IMR-90 (cell line): ENCODE results near the gene PPP1R14C. TPM values are rescaled to one million over a fixed set of nuclear protein-coding genes. Genes with fewer than 3 reads are reported as not detected.

Experiments used
- ATAC-seq: fragments of 200-7000 bp; cut with Tn5 transposase; 2 replicates; pipeline ENCODE4 v1.9.1; 2020; ENCODE audit warnings: low read depth, mild to moderate bottlenecking, moderate library complexity
- BruUV-seq: library from RNA; stranded (reverse); fragments of 400-500 nt; replicated peaks from 2 replicates; lab custom pipeline; 2021; lab: Mats Ljungman, UMichigan
- CTCF ChIA-PET: fragments of 300-600 bp; formaldehyde crosslinking; extraction: SDS; loops from one replicate; lab custom pipeline; 2021; ENCODE audit warnings: antibody characterized with exemption; lab: Yijun Ruan, JAX
- POLR2A ChIA-PET: fragments of 300-600 bp; sonication (Branson Sonifier 250); formaldehyde crosslinking; loops from one replicate; lab custom pipeline; 2022; ENCODE audit warnings: antibody characterized with exemption; ENCODE audit not compliant: unreplicated experiment; lab: Charles Lee
- DNase-seq: peaks from one replicate; pipeline ENCODE4 v3.0.0; 2013
- H2AFZ ChIP-seq: replicated peaks from 2 replicates; pipeline ENCODE3; 2013; ENCODE audit warnings: low read length, mild to moderate bottlenecking; ENCODE audit not compliant: poor library complexity
- H2AK5ac ChIP-seq: 2 replicates; pipeline ENCODE4 v1.6.1; 2013; ENCODE audit warnings: low read depth, low read length, inconsistent platforms
- H2AK9ac ChIP-seq: replicated peaks from 2 replicates; pipeline ENCODE3; 2013; ENCODE audit warnings: mild to moderate bottlenecking, low read depth, low read length, moderate library complexity; ENCODE audit not compliant: poor library complexity
- H2BK120ac ChIP-seq: 2 replicates; pipeline ENCODE4 v1.6.1; 2013; ENCODE audit warnings: low read depth, low read length, inconsistent platforms
- H2BK15ac ChIP-seq: 3 replicates; pipeline ENCODE4 v1.6.1; 2013; ENCODE audit warnings: low read depth, low read length, inconsistent platforms
- H2BK20ac ChIP-seq: 2 replicates; pipeline ENCODE4 v1.6.1; 2013; ENCODE audit warnings: low read depth, mild to moderate bottlenecking, inconsistent platforms, low read length, moderate library complexity
- H2BK5ac ChIP-seq: 2 replicates; pipeline ENCODE4 v1.6.1; 2013; ENCODE audit warnings: mild to moderate bottlenecking, low read depth, low read length, inconsistent platforms; ENCODE audit not compliant: poor library complexity, severe bottlenecking
- H3K14ac ChIP-seq: replicated peaks from 2 replicates; pipeline ENCODE4 v1.6.1; 2013; ENCODE audit warnings: low read depth, low read length, inconsistent platforms
- H3K18ac ChIP-seq: 2 replicates; pipeline ENCODE4 v1.6.1; 2013; ENCODE audit warnings: low read depth, low read length, control low read depth
- H3K23ac ChIP-seq: 2 replicates; pipeline ENCODE4 v1.6.1; 2013; ENCODE audit warnings: low read depth, low read length, inconsistent platforms
- H3K27ac ChIP-seq: 2 replicates; pipeline ENCODE4 v1.5.1; 2013; ENCODE audit warnings: mild to moderate bottlenecking, control low read depth, low read length; ENCODE audit not compliant: insufficient read depth
- H3K27me3 ChIP-seq: 2 replicates; pipeline ENCODE4 v1.6.1; 2013; ENCODE audit warnings: low read length; ENCODE audit not compliant: control insufficient read depth, insufficient read depth
- H3K36me3 ChIP-seq: 2 replicates; pipeline ENCODE4 v1.6.1; 2013; ENCODE audit warnings: low read length, mixed read lengths; ENCODE audit not compliant: control insufficient read depth, insufficient read depth
- H3K4ac ChIP-seq: 2 replicates; pipeline ENCODE4 v1.6.1; 2013; ENCODE audit warnings: low read depth, low read length, inconsistent platforms
- H3K4me1 ChIP-seq: 2 replicates; pipeline ENCODE4 v1.6.1; 2013; ENCODE audit warnings: low read length, mixed read lengths; ENCODE audit not compliant: control insufficient read depth, insufficient read depth
- H3K4me2 ChIP-seq: 2 replicates; pipeline ENCODE4 v1.6.1; 2013; ENCODE audit warnings: low read depth, mild to moderate bottlenecking, control low read depth, low read length, moderate library complexity
- H3K4me3 ChIP-seq: 2 replicates; pipeline ENCODE4 v1.5.1; 2013; ENCODE audit warnings: low read depth, mild to moderate bottlenecking, control low read depth, low read length, moderate library complexity; ENCODE audit not compliant: insufficient read depth
- H3K56ac ChIP-seq: 2 replicates; pipeline ENCODE4 v1.6.1; 2013; ENCODE audit warnings: low read length, inconsistent platforms; ENCODE audit not compliant: insufficient read depth; ENCODE audit errors: extremely low read depth
- H3K79me1 ChIP-seq, 2 experiments: 2 replicates each; pipeline ENCODE4 v1.6.1; 2013; ENCODE audit warnings: low read length in 2 of 2, inconsistent platforms in 1 of 2, low read depth in 1 of 2
- H3K9ac ChIP-seq: 2 replicates; pipeline ENCODE4 v1.6.1; 2013; ENCODE audit warnings: low read depth, low read length, control low read depth
- H3K9me1 ChIP-seq: 2 replicates; pipeline ENCODE4 v1.6.1; 2013; ENCODE audit warnings: low read length, inconsistent platforms; ENCODE audit not compliant: insufficient read depth
- H3K9me3 ChIP-seq: 2 replicates; pipeline ENCODE4 v1.6.1; 2013; ENCODE audit warnings: low read length; ENCODE audit not compliant: control insufficient read depth, insufficient read depth
- H4K20me1 ChIP-seq: 2 replicates; pipeline ENCODE4 v1.6.1; 2013; ENCODE audit warnings: low read length, inconsistent platforms; ENCODE audit not compliant: insufficient read depth
- H4K5ac ChIP-seq: 2 replicates; pipeline ENCODE4 v1.6.1; 2013; ENCODE audit warnings: mild to moderate bottlenecking, low read depth, low read length, control low read depth
- H4K8ac ChIP-seq, 2 experiments: 2 replicates each; pipeline ENCODE4 v1.6.1; 2013; ENCODE audit warnings: low read depth in 2 of 2, low read length in 2 of 2, control low read depth in 1 of 2, inconsistent platforms in 1 of 2
- H4K91ac ChIP-seq: 2 replicates; pipeline ENCODE4 v1.6.1; 2013; ENCODE audit warnings: low read depth, low read length, inconsistent platforms; ENCODE audit not compliant: insufficient read depth
- BHLHE40 ChIP-seq: fragments of 150-350 bp; IDR thresholded peaks from 2 replicates; pipeline ENCODE4 v1.6.1; 2016; ENCODE audit warnings: mild to moderate bottlenecking, low read depth, low read length
- CEBPB ChIP-seq: IDR thresholded peaks from 2 replicates; pipeline ENCODE4 v1.6.1; 2012; ENCODE audit warnings: low read depth, low read length, improper control_type of control experiment
- CHD1 ChIP-seq: IDR thresholded peaks from 2 replicates; pipeline ENCODE4 v1.6.1; 2012; ENCODE audit warnings: low read depth, low read length, improper control_type of control experiment
- CTCF ChIP-seq: conservative IDR thresholded peaks from 2 replicates; pipeline ENCODE4 v1.5.1; 2012; ENCODE audit warnings: mild to moderate bottlenecking, low read depth, low read length, improper control_type of control experiment
- ELK1 ChIP-seq: fragments of 150-350 bp; IDR thresholded peaks from 2 replicates; pipeline ENCODE4 v1.6.1; 2016; ENCODE audit warnings: low read depth, mild to moderate bottlenecking, low read length, moderate library complexity, borderline replicate concordance
- FOS ChIP-seq: fragments of 150-350 bp; IDR thresholded peaks from 2 replicates; pipeline ENCODE4 v1.6.1; 2016; ENCODE audit warnings: low read depth, low read length
- MAFK ChIP-seq: IDR thresholded peaks from 2 replicates; pipeline ENCODE4 v1.6.1; 2012; ENCODE audit warnings: low read depth, low read length, improper control_type of control experiment
- MAZ ChIP-seq: IDR thresholded peaks from 2 replicates; pipeline ENCODE4 v1.6.1; 2012; ENCODE audit warnings: low read depth, mild to moderate bottlenecking, low read length, improper control_type of control experiment, moderate library complexity, borderline replicate concordance
- NFE2L2 ChIP-seq: fragments of 150-350 bp; IDR thresholded peaks from 2 replicates; pipeline ENCODE4 v1.6.1; 2016; ENCODE audit warnings: low read depth, mild to moderate bottlenecking, low read length
- POLR2A ChIP-seq: IDR thresholded peaks from 2 replicates; pipeline ENCODE4 v1.6.1; 2012; ENCODE audit warnings: mild to moderate bottlenecking, low read depth, low read length
- RAD21 ChIP-seq: IDR thresholded peaks from 2 replicates; pipeline ENCODE4 v1.6.1; 2012; ENCODE audit warnings: low read length, improper control_type of control experiment
- RCOR1 ChIP-seq: IDR thresholded peaks from 2 replicates; pipeline ENCODE4 v1.6.1; 2012; ENCODE audit warnings: mild to moderate bottlenecking, low read length, improper control_type of control experiment; ENCODE audit not compliant: insufficient replicate concordance
- RFX5 ChIP-seq: IDR thresholded peaks from 2 replicates; pipeline ENCODE4 v1.8.0; 2012; ENCODE audit warnings: low read depth, mild to moderate bottlenecking, low read length, moderate library complexity
- SMC3 ChIP-seq: fragments of 150-350 bp; IDR thresholded peaks from 2 replicates; pipeline ENCODE4 v1.6.1; 2016; ENCODE audit warnings: low read depth, mild to moderate bottlenecking, antibody characterized with exemption, low read length, moderate library complexity
- USF2 ChIP-seq: fragments of 150-350 bp; IDR thresholded peaks from 2 replicates; pipeline ENCODE4 v1.6.1; 2017; ENCODE audit warnings: mild to moderate bottlenecking, antibody characterized with exemption, low read length, low read depth
- WGBS, 2 experiments: methylation state at CpG; one replicate each; pipeline versions ENCODE4 v1.1.5 to v1.1.7; 2013; ENCODE audit warnings: missing lambda C conversion rate in 2 of 2; ENCODE audit not compliant: insufficient read length in 1 of 2; ENCODE audit errors: extremely low coverage in 2 of 2; 5-methylcytosine and 5-hydroxymethylcytosine counted together
- dilution Hi-C: fragments of 300-500 bp; cut with HindIII; formaldehyde crosslinking; loops from one replicate; pipeline ENCODE4 v1.14.3; 2018; ENCODE audit warnings: low sequenced_read_pairs; ENCODE audit not compliant: unreplicated experiment
- in situ Hi-C: fragments of 300-500 bp; cut with MboI; formaldehyde crosslinking; loops from 3 replicates; pipeline ENCODE4 v1.14.3; 2019; ENCODE audit warnings: low sequenced_read_pairs, inconsistent platforms, mixed read lengths
- intact Hi-C: fragments of 100-400 bp; cut with micrococcal nuclease; formaldehyde crosslinking; loops from 2 replicates; pipeline ENCODE4 v1.10.0; 2022
- polyA plus RNA-seq, 3 experiments: library from polyadenylated mRNA; depleted of rRNA; stranded (reverse); fragments of >200 nt; gene quantifications; 2 replicates each; pipeline ENCODE4 v1.2.3, GENCODE V29; 2012; ENCODE audit warnings: low replicate concordance in 1 of 3
- total RNA-seq: library from RNA; depleted of rRNA; stranded (reverse); fragments of >200 nt; gene quantifications from 2 replicates; pipeline ENCODE4 v1.2.3, GENCODE V29; 2012

The PPP1R14C gene
- total and polyA plus RNA-seq, 2 of the 4 experiments (the other 2 are of a cell fraction): not detected

GRCh38 chr6:150230832-150231524 is 88.1 kb downstream of the PPP1R14C start:
- no peak overlapping the region for H3K23ac ChIP-seq
- no peak overlapping the region for H2BK120ac ChIP-seq
- no TSS peak for BruUV-seq
- no peak overlapping the region for H3K4ac ChIP-seq
- no peak overlapping the region for H3K4me2 ChIP-seq
- H4K91ac ChIP-seq: no peak overlapping the region
- dilution Hi-C loops: no loop called here
- H2AK5ac ChIP-seq: no peak overlapping the region
- no peak overlapping the region for H2BK20ac ChIP-seq
- no peak overlapping the region for H3K56ac ChIP-seq
- H2AK9ac ChIP-seq: no peak overlapping the region
- no peak overlapping the region for H3K18ac ChIP-seq
- H3K27ac ChIP-seq: no peak overlapping the region
- DNase-seq (no peak), ATAC-seq (peak; percentile 24; the same call in 1 of the 2 replicates)
- WGBS, 2 experiments: 77% methylated on average over 5 of the region's 13 CpGs; no CpG with 5 or more reads in 1 of the 2 experiments
- no peaks in the 10 kb centered on the region for H4K20me1 ChIP-seq
- no peak overlapping the region for H2AFZ ChIP-seq
- no peak overlapping the region for H3K9ac ChIP-seq
- intact Hi-C loops: no loop called here
- no peak overlapping the region for H4K5ac ChIP-seq
- H3K4me1 ChIP-seq: peaks cover 7% of the 10 kb centered on the region; the same call in 1 of the 2 replicates
- no peaks in the 10 kb centered on the region for H3K9me3 ChIP-seq
- H3K27me3 ChIP-seq: no peaks in the 10 kb centered on the region
- TF ChIP-seq MAFK (no peak), NFE2L2 (no peak), MAZ (no peak), FOS (no peak), RCOR1 (no peak), SMC3 (no peak), RFX5 (no peak), ELK1 (no peak), BHLHE40 (no peak), CTCF (no peak), USF2 (no peak), RAD21 (no peak), CHD1 (no peak), POLR2A (no peak), CEBPB (no peak)
- H3K9me1 ChIP-seq: no peaks in the 10 kb centered on the region
- in situ Hi-C loops: no loop called here
- H2BK15ac ChIP-seq: no peak overlapping the region
- no peak overlapping the region for H4K8ac ChIP-seq
- H3K79me1 ChIP-seq: no peaks in the 10 kb centered on the region
- ChIA-PET CTCF (no interaction called here), POLR2A (no interaction called here)
- no peaks in the 10 kb centered on the region for H3K36me3 ChIP-seq
- no peak overlapping the region for H3K14ac ChIP-seq
- H3K4me3 ChIP-seq: no peak overlapping the region
- no peak overlapping the region for H2BK5ac ChIP-seq
